Activated CD4-positive, alpha-beta T cell treated with anti-CD3 and anti-CD28 coated beads, Interleukin-2, Interleukin-4, amounts not matched to agents 100 ng/mL and 50 ng/mL, durations not matched to agents 16 hours and 8 hours (primary cell): Measurements from ENCODE around the gene UROS.

ENCODE experiments used
- DNase-seq: peaks from one replicate; pipeline ENCODE4 v3.0.0-alpha.2; 2020; ENCODE audit warnings: low spot score

The UROS gene

DNA sequence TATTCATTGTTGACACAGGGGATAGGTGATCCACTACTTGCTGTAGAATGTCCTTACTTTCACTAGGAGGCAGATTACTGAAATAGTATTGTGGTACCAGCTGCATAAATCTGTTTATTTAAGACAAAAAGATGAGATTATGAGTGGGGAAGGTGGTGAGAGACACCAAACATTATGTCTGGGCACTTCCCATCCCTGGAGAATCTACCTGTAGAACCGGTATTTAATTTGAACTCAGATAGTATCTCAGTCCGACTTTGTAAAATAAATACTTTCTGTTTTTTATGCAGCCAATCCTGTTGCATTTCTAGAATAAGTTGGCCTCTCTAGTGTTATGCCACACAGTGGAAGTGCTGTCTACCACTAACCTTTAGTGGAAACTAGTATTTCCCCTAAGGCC is 13.7 kb upstream of the UROS start:
- DNase-seq: no peak

DNA sequence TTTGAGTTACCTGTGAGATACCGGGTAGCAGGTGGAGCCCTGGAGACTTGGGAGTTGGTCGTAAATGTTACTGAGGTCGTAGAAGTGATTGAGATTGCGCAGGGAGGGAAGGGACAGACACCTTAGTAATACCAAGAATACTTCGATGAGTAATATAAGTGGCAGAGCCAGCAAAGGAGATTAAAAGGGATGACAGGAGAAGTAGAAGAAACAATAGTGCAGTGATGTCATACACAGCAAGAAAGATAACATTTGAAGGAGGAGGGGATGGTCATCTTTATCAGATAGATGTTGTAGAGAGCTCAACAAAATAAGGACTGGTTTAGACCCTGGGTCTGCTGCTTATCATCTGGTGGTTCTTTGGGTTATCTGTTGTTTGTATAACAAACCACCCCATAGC is 5.3 kb upstream of the UROS start:
- DNase-seq: peak; percentile 44

DNA sequence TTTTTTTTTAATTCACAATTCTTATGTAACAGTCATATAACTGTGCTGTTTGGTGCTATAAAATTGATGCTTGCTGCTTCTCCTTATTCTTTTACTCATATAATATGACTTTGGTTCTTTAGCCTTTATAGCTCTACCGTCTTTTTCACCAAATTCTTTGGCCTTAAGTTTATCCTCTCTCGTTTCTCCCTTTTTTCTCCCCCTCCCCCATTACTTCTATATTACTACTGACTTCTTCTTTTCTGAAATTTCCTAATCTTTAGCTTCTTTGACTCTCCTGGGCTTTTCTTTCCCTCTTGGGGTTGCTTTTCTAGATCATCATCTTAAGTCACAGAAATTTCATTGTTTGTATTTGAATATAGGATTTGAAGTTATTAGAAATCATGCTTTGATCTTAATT is 4.1 kb upstream of the UROS start:
- DNase-seq: no peak

DNA sequence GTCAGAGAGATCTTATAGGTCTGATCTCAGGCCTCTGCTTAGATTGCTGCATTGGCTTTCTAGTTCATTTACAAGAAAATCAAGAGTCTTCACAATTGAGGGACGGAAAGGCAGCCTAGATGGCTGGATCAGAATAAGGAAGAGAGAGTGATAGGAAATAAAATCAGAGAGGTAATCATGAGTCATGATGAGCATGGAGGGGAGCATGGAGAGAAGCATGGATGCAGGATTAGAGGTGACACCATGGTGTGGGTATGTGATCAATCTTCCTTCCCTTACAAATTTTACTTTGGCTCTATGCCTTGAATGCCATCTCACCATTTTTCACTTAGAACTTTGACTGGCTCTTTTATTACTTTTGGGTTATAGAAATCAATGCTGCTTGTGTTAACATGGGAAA is 1.7 kb upstream of the UROS start:
- no peak for DNase-seq

DNA sequence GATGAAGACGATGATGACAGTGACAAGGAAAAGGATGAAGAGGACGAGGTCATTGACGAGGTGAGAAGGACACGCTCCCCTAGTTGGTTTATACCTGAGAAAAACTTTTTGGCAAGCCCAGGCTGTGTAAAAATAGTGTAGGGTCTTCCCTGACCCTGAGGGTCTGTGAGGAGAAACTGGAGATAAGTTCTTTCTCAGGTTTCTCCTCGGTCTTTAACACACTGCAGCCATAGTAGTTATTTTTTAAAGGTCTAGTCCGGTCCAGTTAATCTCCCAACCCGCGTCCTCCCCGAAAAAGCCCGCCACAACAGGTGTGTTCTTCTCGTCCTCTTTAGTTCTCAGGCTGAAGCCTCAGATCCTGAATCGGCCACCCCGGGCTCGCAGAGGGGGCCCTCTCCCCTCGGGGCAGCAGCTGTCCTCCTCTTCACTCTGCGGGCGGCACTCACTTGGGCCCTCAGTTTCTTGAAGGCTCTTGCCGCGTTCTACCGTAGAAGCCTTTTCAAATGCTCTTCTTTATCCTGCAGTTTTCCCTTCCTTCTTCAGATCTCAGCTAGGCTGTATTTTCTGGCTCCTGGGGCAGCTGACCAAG is 699 bp upstream of the UROS start:
- DNase-seq: no peak

DNA sequence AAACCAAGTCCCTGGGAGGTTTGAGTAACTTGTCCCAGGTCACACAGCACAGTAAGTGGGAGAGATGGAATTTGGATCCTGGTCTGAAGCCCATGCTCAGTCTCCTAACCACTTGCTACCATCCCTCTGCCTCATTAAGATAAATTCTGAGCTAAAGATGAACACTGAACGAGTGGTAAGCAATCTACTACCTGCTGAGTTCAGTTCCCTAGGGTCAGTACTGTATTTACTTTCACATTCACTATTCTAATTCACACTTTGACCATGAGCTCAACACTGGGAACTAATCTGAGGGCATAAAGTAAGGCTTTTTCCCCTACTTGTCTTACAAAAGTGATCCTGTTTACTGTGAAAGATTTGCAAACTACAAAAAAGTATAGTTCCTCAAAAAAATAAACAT is 2.4 kb downstream of the UROS start:
- no peak for DNase-seq

DNA sequence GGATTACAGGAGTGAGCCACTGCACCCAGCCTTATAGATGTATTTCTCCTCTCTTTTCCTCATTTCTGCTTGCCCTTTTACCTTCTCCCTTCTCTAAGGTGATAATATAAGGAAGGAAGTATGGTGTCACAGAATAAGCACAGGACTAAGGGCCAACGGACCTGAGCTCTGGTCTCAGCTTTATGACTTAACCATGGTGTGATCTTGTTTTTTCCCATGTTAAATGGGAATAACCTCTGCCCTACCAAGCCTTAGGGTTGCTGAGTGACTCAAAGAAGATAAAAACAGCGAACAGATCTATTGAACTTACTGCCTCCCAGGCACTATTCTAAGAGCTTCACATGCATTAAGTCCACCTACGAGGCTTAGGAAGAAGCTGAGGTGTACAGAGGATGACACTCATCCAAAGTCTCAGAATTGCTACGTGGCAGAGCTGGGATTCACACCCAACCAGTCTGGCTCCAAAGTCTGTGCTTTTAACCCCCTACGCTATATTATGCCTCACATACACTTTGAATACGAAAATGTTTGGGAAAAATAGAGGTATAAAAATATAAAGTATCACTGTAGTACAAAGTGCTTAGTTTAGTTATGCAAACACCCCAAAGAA is 5.6 kb downstream of the UROS start:
- DNase-seq: no peak

DNA sequence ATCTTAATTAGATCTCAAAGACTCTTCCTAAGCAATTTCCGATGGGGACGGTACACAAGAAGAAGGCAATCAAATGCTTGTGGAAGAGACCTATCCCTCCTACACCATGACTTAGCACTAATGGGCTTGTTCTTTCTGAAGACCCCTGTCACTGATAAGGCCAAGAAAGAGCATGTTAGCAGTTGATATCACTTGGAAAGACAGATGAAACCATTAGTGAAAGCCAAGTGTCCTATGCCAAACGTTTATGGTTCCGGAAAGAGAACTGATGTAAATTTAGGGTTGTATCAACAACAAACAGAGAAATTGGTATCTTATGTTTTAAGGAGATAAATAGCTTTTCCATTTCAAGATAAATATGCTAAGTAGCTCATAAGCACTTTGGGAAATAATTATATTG is 6.5 kb downstream of the UROS start:
- DNase-seq: no peak

DNA sequence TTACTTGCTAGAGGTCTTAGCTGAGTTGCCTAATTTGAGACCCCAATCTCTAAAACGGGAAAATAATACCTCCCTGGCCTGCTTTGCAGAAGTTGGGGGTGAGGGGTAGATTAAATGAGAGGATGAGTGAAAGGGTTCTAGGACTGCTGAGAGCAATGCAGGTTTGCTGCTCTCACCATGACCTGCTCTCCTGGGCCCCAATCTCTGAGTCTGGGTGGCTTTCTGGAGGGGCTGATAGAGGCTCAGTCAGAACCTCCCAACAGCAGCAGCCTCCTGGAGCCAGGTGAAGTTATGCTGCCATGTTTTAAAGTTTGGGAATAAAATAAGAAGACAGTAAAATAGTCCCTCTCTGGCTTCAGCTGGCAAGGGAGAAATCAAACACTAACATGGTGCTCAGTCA is 7.3 kb downstream of the UROS start:
- DNase-seq: no peak

DNA sequence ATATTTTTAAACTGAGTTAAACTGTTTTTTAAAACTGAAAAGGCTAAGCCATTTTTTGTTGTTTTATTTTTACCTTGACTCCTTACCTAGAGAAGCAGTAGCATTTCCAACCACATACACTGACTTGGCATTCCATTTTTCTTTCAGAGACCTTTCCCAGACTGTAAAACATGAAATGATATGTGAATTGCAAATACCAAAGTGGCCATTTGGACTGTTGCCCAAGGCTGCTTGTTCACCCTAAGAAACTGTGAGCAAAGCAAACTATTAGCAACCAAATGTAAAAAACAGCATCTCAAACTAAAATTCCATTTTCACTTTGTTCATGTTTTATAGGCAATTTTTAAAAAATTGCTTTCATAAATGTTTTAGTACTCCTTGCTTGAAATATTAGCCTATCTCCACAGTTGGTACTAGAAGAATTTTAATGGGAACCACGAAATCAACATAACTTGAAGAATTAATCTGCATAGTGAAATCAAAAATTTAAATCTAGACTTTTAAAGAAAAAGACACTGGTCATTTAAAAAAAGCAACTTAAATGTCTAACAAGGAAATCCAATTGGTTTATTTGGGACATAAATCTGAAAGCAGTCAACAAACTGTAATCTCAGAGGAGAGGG is 10.8 kb downstream of the UROS start:
- DNase-seq: no peak

DNA sequence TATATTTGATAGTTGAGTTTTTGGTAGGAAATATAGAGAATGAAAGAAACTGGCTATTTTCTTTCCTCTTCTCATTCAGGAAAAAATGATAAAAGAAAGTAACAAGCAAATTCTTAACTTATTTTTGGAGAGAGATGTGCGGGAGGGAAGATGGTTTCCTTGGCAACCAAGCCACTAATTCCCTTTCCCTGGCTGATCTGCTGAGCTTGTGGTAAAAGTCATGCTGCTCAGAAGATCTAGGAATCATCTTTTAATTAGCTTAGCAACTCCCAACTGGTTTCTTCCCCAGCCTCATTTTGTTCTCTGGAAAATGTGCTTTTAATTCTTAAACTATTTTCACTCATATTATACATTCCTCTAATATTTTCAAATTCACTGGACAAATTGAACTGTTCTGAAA is 11.8 kb downstream of the UROS start:
- DNase-seq: no peak

DNA sequence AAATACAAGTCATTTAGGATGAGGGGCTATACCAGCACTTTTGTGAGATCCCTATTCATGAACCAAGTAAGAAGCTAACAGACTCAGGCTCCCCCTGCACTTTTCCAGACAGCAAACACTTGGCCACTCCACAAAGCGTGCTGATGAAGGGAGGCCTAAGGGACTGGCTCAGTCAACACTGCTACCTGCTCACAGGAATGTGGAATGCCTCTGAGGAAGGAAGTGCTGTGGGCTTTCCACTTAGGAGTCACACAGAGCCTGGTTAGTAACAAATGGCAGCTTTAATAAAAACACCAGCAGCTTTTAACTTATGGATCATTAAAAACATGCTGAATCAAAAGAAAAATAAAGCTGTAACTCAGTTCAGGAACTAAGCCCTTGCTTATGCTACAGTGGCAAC is 15.0 kb downstream of the UROS start:
- DNase-seq: no peak

DNA sequence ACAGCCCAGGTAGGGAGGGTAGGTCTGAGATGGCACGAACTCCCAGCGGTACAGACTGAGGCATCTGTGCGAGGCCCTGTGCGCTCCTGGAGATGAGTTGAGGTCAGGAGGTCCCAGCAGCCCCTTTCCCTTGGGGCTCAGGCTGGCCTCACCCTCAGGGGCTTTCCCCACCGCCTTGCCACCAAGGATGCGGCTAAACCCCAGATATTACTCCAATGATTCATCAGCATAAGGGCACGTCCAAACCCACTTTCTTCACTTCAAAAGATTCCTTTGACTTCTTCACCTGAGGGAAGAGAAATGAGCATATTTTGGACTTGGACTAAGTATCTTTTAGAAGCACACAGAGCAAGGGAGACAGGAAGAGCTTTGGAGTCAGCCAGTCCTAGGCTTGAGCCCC is 20.3 kb downstream of the UROS start:
- DNase-seq: no peak

DNA sequence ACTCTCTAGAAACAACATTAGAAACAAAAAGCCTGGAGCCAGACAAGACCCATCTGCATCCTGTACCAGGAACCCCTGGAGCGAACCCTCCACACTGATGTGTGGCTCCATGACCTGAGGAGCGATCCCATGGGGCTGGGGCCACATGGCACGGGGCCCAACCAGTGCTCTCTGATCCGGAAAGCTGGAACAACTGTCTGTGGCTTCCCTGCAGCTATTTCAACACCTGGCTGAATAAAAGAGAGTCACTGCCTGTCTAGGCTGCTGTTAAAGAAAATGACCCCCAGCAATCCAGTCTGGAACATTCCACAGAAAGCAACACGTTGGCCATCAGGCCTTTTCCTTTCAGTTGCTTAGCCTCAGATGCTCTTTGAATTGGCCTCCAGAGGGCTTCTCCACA is 20.9 kb downstream of the UROS start:
- DNase-seq: no peak

DNA sequence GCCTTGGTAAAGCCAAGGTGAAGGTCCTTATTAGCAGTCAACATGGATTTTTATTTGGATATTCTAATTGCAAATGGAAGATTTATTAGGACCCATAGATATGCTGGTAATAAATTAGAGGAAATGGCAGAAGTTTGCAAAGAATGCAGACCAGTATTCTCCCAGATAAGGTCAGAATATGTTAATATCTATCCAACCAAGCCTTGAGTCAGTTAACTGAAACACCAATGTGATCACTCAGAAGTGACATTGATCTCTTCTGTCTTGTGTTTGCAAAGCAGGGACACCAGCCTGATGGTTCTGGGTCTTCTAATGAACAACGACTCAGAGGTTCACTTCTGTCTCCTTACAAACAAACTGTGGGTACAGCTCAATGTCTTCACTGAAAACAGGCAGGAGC is 21.5 kb downstream of the UROS start:
- DNase-seq: no peak

DNA sequence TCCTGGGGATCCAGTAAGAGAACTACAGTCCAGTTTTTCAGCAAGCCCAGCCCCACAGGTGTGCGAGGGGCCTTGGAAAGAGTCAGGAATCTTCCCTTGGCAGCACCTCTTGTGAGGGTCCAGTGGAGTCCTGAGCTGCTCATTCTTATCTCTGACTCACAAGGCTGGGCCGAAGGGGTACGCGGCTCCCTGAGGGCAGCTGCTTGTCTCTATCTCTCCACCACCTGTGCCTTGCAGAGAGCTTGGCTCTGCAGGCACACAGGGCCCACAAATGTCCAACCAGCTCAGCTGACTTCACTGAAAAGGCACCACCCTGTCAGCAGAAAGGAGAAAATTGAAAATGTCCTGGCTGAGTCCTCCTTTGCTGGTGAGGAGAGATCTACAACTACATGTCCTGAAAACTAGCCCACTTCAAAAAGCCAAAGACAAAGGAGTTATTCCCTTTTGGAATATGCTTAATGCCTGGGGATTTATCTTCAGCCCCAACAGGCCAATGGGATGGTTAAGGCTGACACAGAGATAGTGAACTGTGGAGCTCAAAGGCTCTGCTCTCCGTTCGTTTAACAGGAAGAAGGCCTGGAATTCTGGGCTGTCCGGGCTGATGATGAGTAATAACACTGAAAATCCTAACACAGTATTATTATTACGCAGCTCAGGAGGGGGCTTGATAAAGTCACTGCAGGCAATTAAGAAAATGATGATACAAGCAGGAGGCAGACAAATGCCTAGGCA is 23.4 kb downstream of the UROS start:
- DNase-seq: no peak

DNA sequence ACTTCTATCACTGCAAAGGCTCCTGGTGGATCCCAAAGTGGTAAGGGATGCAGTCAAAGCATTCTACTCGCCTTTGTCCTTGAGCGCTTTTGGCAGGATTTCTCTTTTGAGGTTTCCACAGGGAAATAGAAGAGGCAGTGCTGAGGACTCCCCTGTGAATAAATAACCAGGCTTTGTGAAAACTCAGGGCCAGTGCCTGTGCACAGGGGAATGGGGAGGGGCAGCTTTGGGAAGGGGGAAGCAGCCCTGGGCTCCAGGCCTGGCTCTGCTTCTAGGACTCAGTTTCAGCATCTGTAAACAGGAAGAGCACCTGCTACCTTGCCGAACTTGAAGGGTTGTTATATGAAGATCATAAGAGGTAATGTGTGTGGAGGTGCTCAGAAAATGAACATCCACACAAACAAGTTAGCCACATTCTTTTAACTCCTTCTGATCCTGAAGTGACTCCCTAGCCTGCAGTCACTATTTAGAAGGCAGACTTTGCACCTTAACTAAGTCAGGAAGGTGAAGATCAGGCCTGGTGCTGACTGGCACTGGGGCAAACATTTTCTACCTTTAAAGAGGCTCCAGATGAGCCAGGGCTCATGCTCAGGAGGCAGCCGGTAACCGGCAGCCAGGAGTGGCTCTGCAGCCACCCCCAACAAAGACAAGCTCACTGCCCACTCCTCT is 24.9 kb downstream of the UROS start:
- DNase-seq: no peak

DNA sequence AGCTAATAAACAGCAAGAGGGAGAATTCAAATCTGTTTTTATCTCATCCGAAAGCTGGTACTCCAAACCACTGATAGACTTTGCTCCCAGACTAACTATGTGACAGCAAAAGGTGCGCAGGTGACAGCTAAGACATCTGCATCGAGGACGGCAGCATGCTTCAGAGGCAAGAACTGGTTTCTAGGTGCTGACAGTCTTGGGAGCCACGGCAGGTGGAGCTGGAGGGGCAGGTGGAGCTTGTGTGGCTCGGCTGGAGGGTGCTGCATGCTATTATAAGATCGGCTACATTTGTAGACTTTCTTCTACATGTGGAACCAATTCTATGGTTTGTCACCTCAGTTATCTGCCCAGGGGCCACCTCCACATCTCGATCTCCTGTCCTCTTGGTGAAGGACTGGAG is 25.6 kb downstream of the UROS start:
- no peak for DNase-seq

DNA sequence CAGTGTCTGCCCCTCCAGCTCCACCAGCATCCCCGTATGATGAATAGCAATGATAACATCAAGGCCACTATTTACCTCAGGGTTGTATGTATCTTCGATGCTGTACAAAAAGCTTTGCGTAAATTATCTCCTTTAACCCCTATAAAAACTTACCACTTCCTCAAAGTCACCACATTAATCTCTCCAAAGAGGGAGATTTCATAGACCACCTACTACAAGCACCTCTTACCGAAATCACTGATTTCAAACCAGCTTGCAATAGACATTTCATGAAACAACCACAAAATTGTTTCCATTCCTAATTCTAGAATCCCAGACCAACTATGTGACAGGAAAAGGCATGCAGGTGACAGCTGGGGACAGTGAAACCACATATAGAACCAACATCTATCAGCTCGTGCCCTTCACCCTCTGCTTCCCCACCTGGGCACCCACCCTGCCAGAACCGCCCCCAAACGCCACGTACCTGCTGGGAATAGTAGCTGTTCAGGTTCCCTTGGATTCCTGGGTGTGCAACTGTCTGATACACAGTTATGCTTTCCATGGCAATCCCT is 27.3 kb downstream of the UROS start:
- DNase-seq: no peak

DNA sequence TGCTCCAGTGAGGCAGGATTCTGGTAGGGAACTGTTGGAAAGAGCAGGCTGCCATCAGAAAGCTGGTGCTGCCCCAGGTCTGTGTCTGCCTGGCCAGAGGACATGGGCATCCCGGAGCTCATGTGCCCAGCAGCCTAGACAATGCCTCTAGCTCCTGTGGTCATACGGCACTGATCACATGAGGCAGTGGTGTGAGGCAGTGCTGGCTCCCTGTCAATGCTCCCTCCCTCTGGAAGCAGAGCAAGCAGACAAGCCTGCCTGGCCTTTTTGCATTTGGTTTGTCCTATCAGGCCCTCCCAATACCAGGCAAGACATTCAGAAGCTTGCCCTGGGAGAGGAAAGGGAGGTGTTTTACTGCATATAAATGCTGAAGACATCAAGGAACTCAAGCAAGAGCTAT is 27.9 kb downstream of the UROS start:
- DNase-seq: no peak

DNA sequence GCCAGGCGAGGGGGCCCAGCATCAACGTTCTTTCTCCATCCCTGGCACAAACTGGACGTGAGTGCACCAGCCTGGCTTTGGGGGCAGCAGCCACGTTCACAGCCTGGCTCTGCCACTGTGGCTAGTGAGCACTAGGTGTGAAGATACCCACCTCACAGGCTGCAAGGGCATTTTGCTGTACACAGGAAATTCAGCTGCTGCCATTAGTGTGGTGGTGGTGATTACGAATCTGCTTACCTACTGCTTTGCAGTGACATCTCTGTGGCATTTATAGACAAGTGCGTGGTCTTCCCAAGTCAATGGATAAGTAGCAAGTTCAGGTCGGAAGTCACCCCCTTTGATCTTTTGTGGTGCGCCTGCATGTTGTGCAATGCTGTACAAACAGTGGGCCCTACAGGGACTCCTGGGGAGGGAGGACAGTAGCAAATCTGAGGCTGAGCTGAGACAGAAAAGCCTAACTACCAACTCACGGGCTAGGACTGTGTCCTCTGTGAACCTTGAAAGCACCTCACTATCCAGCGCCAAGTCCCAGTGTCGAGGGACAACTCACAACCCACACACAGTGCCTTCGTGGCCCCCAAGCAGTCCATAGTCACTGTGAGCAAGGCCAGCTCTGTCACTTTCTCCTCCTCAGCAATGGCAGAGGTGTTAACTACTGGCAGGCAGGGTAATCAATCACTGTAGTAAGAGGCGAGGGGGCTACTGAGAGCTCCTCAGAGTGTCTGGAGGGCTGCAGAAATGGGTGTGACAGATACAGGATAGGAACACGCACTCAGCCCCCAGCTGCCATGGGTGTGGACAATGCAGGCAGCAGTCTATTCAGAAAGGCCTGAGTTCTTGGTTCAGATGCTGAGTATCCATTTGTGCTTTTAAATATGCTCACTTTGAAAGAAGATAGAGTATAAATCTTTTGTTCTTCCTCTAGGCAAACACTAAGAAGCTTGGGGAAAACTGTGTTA is 30.4 kb downstream of the UROS start:
- no peak for DNase-seq
